Fibroblast of lung (primary cell): Measurements from ENCODE around the gene DGKG. TPM values are rescaled to one million over a fixed set of nuclear protein-coding genes. Genes with fewer than 3 reads are reported as not detected.

ENCODE experiments used
- DNase-seq, 2 donors: peaks; one replicate each; pipeline versions ENCODE4 v3.0.0 to v3.0.0-alpha.2; 2010; ENCODE audit warnings: low read depth in 2 of 2
- H2AFZ ChIP-seq: 2 replicates; pipeline ENCODE4 v1.5.1; 2012; ENCODE audit warnings: low read length, control low read depth, inconsistent platforms
- H3K27ac ChIP-seq: 2 replicates; pipeline ENCODE4 v1.5.1; 2011; ENCODE audit warnings: low read length, control low read depth; ENCODE audit not compliant: insufficient read depth
- H3K27me3 ChIP-seq: 2 replicates; pipeline ENCODE4 v1.5.1; 2011; ENCODE audit warnings: mild to moderate bottlenecking, low read length; ENCODE audit not compliant: control insufficient read depth, insufficient read depth
- H3K36me3 ChIP-seq: 2 replicates; pipeline ENCODE4 v1.5.1; 2011; ENCODE audit warnings: low read length; ENCODE audit not compliant: control insufficient read depth, insufficient read depth
- H3K4me1 ChIP-seq: 2 replicates; pipeline ENCODE4 v1.5.1; 2011; ENCODE audit warnings: low read length; ENCODE audit not compliant: control insufficient read depth, insufficient read depth; ENCODE audit errors: extremely low read depth
- H3K4me2 ChIP-seq: 2 replicates; pipeline ENCODE4 v1.5.1; 2011; ENCODE audit warnings: low read length, control low read depth; ENCODE audit not compliant: insufficient read depth; ENCODE audit errors: extremely low read depth
- H3K4me3 ChIP-seq, 4 experiments: fragments of 200-600 bp in 1 of 4; sonication (generic) in 1 of 4; replicated peaks in 1 of 4; 2 replicates each; pipeline ENCODE4 v1.5.1; 2011 to 2016; ENCODE audit warnings: low read length in 4 of 4, low read depth in 3 of 4, mild to moderate bottlenecking in 3 of 4, control low read depth in 2 of 4, inconsistent platforms in 1 of 4, mixed read lengths in 1 of 4; ENCODE audit not compliant: insufficient read depth in 1 of 4; ENCODE audit errors: control extremely low read depth in 1 of 4
- H3K79me2 ChIP-seq: 2 replicates; pipeline ENCODE4 v1.5.1; 2012; ENCODE audit warnings: mild to moderate bottlenecking, low read length, inconsistent platforms; ENCODE audit not compliant: control insufficient read depth, insufficient read depth
- H3K9ac ChIP-seq: 2 replicates; pipeline ENCODE4 v1.5.1; 2011; ENCODE audit warnings: mild to moderate bottlenecking, low read length, control low read depth; ENCODE audit not compliant: insufficient read depth
- H3K9me3 ChIP-seq: 2 replicates; pipeline ENCODE4 v1.5.1; 2012; ENCODE audit warnings: low read depth, low read length; ENCODE audit not compliant: control insufficient read depth, insufficient read depth
- H4K20me1 ChIP-seq: 2 replicates; pipeline ENCODE4 v1.5.1; 2011; ENCODE audit warnings: low read length; ENCODE audit not compliant: control insufficient read depth, insufficient read depth; ENCODE audit errors: extremely low read depth
- EZH2 ChIP-seq: IDR thresholded peaks from 2 replicates; pipeline ENCODE4 v1.5.1; 2012; ENCODE audit warnings: low read length, control low read depth, mild to moderate bottlenecking; ENCODE audit errors: missing control alignments
- polyA plus RNA-seq, 2 donors: library from polyadenylated mRNA; depleted of rRNA in 1 of 2; stranded (reverse) in 1 of 2; unstranded in 1 of 2; fragments of >200 nt; gene quantifications; 2 replicates each; pipeline ENCODE4 v1.2.1, GENCODE V29; 2011 to 2012; ENCODE audit warnings: missing spikeins in 1 of 2
- total RNA-seq: library from RNA; depleted of rRNA; stranded (reverse); fragments of >200 nt; gene quantifications from 2 replicates; pipeline ENCODE4 v1.2.1, GENCODE V29; 2014
- TF ChIP-seq, protein P1 (sequence below), 2 donors: IDR thresholded peaks in 1 of 2; conservative IDR thresholded peaks in 1 of 2; 1 replicate in 1 of 2; 2 replicates in 1 of 2; pipeline ENCODE4 v1.5.1; 2011 to 2012; ENCODE audit warnings: low read length in 2 of 2, control low read depth in 1 of 2, inconsistent platforms in 1 of 2, low read depth in 1 of 2, mild to moderate bottlenecking in 1 of 2

Gene DGKG
- total and polyA plus RNA-seq, 2 donors (not counting 1 experiment from before 2014, with no cell fraction given): 3.7 to 4.8 TPM

DNA sequence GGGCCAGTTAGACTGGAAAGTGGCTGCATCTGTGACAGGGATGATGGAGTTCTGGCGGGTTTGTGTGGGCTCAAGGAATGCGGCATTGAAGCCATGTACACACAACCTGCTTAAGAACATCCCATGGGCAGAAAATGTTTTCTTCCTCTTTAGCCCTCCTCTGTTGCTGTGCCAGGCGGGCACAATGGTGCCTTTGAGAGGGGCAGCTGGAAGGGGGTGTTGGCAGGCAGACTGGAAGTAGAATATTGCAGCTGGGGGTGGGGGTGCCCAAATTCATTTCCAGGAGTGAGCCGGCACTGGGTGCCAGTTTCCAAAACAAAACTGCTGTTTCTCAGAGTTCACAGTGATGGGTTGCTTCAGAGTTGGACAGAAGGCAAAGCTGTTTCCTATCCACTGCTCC is 161.3 kb downstream of the DGKG start:
- Histone ChIP-seq H3K4me3 (no peak overlapping the region), H3K36me3 (no peaks in the 10 kb centered on the region), H2AFZ (no peak overlapping the region), H3K27me3 (no peaks in the 10 kb centered on the region), H3K9ac (no peak overlapping the region), H3K9me3 (no peaks in the 10 kb centered on the region), H3K79me2 (no peaks in the 10 kb centered on the region), H3K27ac (no peak overlapping the region), H3K4me2 (no peak overlapping the region), H4K20me1 (no peaks in the 10 kb centered on the region), H3K4me1 (no peaks in the 10 kb centered on the region)
- no peak for TF ChIP-seq EZH2
- TF ChIP-seq, protein P1, sequence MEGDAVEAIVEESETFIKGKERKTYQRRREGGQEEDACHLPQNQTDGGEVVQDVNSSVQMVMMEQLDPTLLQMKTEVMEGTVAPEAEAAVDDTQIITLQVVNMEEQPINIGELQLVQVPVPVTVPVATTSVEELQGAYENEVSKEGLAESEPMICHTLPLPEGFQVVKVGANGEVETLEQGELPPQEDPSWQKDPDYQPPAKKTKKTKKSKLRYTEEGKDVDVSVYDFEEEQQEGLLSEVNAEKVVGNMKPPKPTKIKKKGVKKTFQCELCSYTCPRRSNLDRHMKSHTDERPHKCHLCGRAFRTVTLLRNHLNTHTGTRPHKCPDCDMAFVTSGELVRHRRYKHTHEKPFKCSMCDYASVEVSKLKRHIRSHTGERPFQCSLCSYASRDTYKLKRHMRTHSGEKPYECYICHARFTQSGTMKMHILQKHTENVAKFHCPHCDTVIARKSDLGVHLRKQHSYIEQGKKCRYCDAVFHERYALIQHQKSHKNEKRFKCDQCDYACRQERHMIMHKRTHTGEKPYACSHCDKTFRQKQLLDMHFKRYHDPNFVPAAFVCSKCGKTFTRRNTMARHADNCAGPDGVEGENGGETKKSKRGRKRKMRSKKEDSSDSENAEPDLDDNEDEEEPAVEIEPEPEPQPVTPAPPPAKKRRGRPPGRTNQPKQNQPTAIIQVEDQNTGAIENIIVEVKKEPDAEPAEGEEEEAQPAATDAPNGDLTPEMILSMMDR (conservative IDR thresholded peaks at IDR 0.05 in 1 of 2, IDR thresholded peaks at IDR 0.05 in 1 of 2; ENCODE audit: low read depth in 1 of 2, low read length in 2 of 2): no peak
- DNase-seq: no peak

DNA sequence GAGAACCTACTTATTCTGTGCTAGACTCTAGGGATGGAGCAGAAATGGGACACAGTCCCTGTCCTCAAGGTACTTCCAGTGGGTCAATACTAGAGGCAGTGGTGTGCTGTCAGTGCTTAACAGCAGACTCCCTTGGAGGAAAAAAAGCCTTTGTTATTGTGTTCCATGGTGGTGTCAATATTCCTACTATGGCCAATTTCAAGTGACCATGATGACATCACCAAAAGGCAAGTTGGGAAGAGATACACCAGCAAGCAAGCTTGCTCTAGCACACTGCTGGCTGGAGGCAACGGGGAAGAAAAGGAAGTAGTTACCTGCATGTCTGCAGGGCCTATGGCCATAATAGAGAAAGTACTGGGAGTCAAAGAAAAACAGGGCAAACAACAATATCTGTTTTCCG is 163.6 kb downstream of the DGKG start:
- Histone ChIP-seq H3K4me2 (no peak overlapping the region), H3K27ac (no peak overlapping the region), H3K36me3 (no peaks in the 10 kb centered on the region), H3K27me3 (peaks cover 3% of the 10 kb centered on the region), H2AFZ (no peak overlapping the region), H4K20me1 (no peaks in the 10 kb centered on the region), H3K9me3 (no peaks in the 10 kb centered on the region), H3K4me3 (no peak overlapping the region), H3K79me2 (no peaks in the 10 kb centered on the region), H3K9ac (no peak overlapping the region), H3K4me1 (no peaks in the 10 kb centered on the region)
- TF ChIP-seq, protein P1 (conservative IDR thresholded peaks at IDR 0.05 in 1 of 2, IDR thresholded peaks at IDR 0.05 in 1 of 2; ENCODE audit: low read depth in 1 of 2, low read length in 2 of 2): no peak
- no peak for TF ChIP-seq EZH2
- no peak for DNase-seq

DNA sequence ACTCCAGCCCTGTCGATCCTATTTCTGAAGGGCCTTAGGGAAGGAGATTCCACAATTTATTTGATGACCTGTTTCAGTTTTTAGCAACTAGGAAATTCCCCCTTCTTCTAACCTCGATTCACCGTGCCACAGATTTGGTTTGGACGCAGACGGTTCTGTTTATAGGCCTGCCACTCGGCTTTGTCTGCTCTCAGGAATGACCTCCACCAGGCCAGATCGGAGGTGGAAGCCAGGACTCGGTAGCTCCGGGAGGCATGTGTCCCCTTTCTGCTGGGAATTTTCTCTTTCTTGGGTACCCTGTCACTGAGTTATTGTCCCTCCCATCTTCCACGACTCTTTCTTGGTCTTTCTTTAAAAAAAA is 167.6 kb downstream of the DGKG start:
- H2AFZ ChIP-seq: no peak overlapping the region
- H3K36me3 ChIP-seq: no peaks in the 10 kb centered on the region
- DNase-seq: no peak
- no peaks in the 10 kb centered on the region for H3K9me3 ChIP-seq
- no peak overlapping the region for H3K4me3 ChIP-seq
- no peaks in the 10 kb centered on the region for H3K79me2 ChIP-seq
- no peak overlapping the region for H3K4me2 ChIP-seq
- H3K27me3 ChIP-seq: peaks cover 10% of the 10 kb centered on the region
- H3K9ac ChIP-seq: no peak overlapping the region
- H3K27ac ChIP-seq: no peak overlapping the region
- H3K4me1 ChIP-seq: no peaks in the 10 kb centered on the region
- TF ChIP-seq EZH2: no peak
- TF ChIP-seq, protein P1 (conservative IDR thresholded peaks at IDR 0.05 in 1 of 2, IDR thresholded peaks at IDR 0.05 in 1 of 2; ENCODE audit: low read depth in 1 of 2, low read length in 2 of 2): no peak
- H4K20me1 ChIP-seq: no peaks in the 10 kb centered on the region
